NCI-H1105 (cell line): ENCODE data around the gene CRTC1.

ENCODE experiments used
- DNase-seq: peaks from one replicate; lab custom pipeline; 2025; lab: John Stamatoyannopoulos, UW

The CRTC1 gene

GRCh38 chr19:18784786-18785120, 101.3 kb downstream of the CRTC1 start:
- DNase-seq = no peak

- DNase-seq = peak; percentile 81
Observed at GRCh38 chr19:18785179-18786124, 102.0 kb downstream of the CRTC1 start.

- no peak for DNase-seq
Observed at GRCh38 chr19:18788529-18789421, 105.3 kb downstream of the CRTC1 start.

- no peak for DNase-seq
Observed at GRCh38 chr19:18789422-18789869, 106.0 kb downstream of the CRTC1 start.

GRCh38 chr19:18789883-18790565, 106.5 kb downstream of the CRTC1 start:
- peak; percentile 43 for DNase-seq

- DNase-seq = no peak
Observed at GRCh38 chr19:18790566-18791314, 107.3 kb downstream of the CRTC1 start, which contains the start of gene COMP. TSS of gene COMP (minus strand) at chr19:18791305. CDS start at chr19:18791269, 36 bp downstream.

GRCh38 chr19:18791315-18791678, 107.8 kb downstream of the CRTC1 start:
- no peak for DNase-seq

- no peak for DNase-seq
Observed at GRCh38 chr19:18792661-18793060, 109.2 kb downstream of the CRTC1 start.

GRCh38 chr19:18793144-18794028, 109.9 kb downstream of the CRTC1 start:
- no peak for DNase-seq

GRCh38 chr19:18794029-18794313, 110.5 kb downstream of the CRTC1 start:
- DNase-seq = no peak

GRCh38 chr19:18794692-18795091, 111.2 kb downstream of the CRTC1 start:
- no peak for DNase-seq

- no peak for DNase-seq
Observed at GRCh38 chr19:18795540-18795939, 112.1 kb downstream of the CRTC1 start.

- DNase-seq = no peak
Observed at GRCh38 chr19:18796239-18796638, 112.8 kb downstream of the CRTC1 start.

- DNase-seq = no peak
Observed at GRCh38 chr19:18798384-18799352, 115.2 kb downstream of the CRTC1 start.

- DNase-seq = no peak
Observed at GRCh38 chr19:18799389-18799970, 116.0 kb downstream of the CRTC1 start.

GRCh38 chr19:18800079-18800478, 116.6 kb downstream of the CRTC1 start:
- DNase-seq = no peak

- DNase-seq = no peak
Observed at GRCh38 chr19:18800636-18801035, 117.2 kb downstream of the CRTC1 start.

GRCh38 chr19:18802354-18802753, 118.9 kb downstream of the CRTC1 start:
- DNase-seq = no peak

GRCh38 chr19:18803550-18804138, 120.2 kb downstream of the CRTC1 start:
- no peak for DNase-seq
